HepG2 (cell line): ENCODE results near the gene SLC25A25. TPM values are rescaled to one million over a fixed set of nuclear protein-coding genes. Genes with fewer than 3 reads are reported as not detected.
A peak's percentile ranks its signal among the peaks of the same experiment; 100 is the strongest.

Source experiments
- ARNTL ChIP-seq: sonication (generic); formaldehyde crosslinking; IDR thresholded peaks from 2 replicates; pipeline ENCODE4 v1.4.0; 2020; ENCODE audit warnings: mild to moderate bottlenecking, missing genetic modification reagents
- ATM ChIP-seq: fragments of 450-650 bp; IDR thresholded peaks from 2 replicates; pipeline ENCODE4 v1.7.1; 2017; ENCODE audit warnings: mild to moderate bottlenecking, borderline replicate concordance
- FOXO1 ChIP-seq: sonication (generic); formaldehyde crosslinking; IDR thresholded peaks from 2 replicates; pipeline ENCODE4 v1.4.0; 2020; ENCODE audit warnings: missing genetic modification reagents
- ISX ChIP-seq: sonication (generic); formaldehyde crosslinking; conservative IDR thresholded peaks from 2 replicates; pipeline ENCODE4 v1.5.0; 2020; ENCODE audit warnings: missing genetic modification reagents
- MED8 ChIP-seq: sonication (generic); formaldehyde crosslinking; IDR thresholded peaks from 2 replicates; pipeline ENCODE4 v1.8.1; 2023; ENCODE audit warnings: mild to moderate bottlenecking, missing genetic modification reagents; ENCODE audit not compliant: insufficient replicate concordance
- NONO ChIP-seq, 2 experiments: fragments of 450-650 bp in 1 of 2; sonication (generic) in 1 of 2; formaldehyde crosslinking in 1 of 2; IDR thresholded peaks in 1 of 2; conservative IDR thresholded peaks in 1 of 2; 2 replicates each; pipeline versions ENCODE4 v1.6.1 to v1.8.0; 2017 to 2022; ENCODE audit warnings: mild to moderate bottlenecking in 1 of 2, missing genetic modification reagents in 1 of 2, moderate library complexity in 1 of 2
- POLR2AphosphoS2 ChIP-seq: IDR thresholded peaks from 2 replicates; pipeline ENCODE4 v1.6.1; 2011; ENCODE audit warnings: low read depth, low read length, improper control_type of control experiment
- PTBP1 ChIP-seq: fragments of 200-400 bp; formaldehyde crosslinking; IDR thresholded peaks from 2 replicates; pipeline ENCODE4 v1.6.1; 2018; ENCODE audit warnings: low read length, low read depth; ENCODE audit not compliant: poor library complexity, severe bottlenecking
- SALL2 ChIP-seq: sonication (generic); formaldehyde crosslinking; IDR thresholded peaks from 2 replicates; pipeline ENCODE4 v1.8.1; 2023; ENCODE audit warnings: mild to moderate bottlenecking, missing genetic modification reagents, inconsistent platforms
- SMAD1 ChIP-seq: sonication (generic); formaldehyde crosslinking; IDR thresholded peaks from 2 replicates; pipeline ENCODE4 v1.4.0; 2020; ENCODE audit warnings: missing genetic modification reagents, low read depth, mild to moderate bottlenecking, borderline replicate concordance
- SP140L ChIP-seq: sonication (generic); formaldehyde crosslinking; IDR thresholded peaks from 2 replicates; pipeline ENCODE4 v1.4.0; 2020; ENCODE audit warnings: missing genetic modification reagents, borderline replicate concordance
- TBX3 ChIP-seq: fragments of 450-650 bp; IDR thresholded peaks from 2 replicates; pipeline ENCODE4 v1.6.1; 2017; ENCODE audit warnings: antibody characterized with exemption, mild to moderate bottlenecking, inconsistent platforms, borderline replicate concordance
- ZBTB14 ChIP-seq: sonication (generic); formaldehyde crosslinking; IDR thresholded peaks from 2 replicates; pipeline ENCODE4 v1.4.0; 2020; ENCODE audit warnings: missing genetic modification reagents
- ZNF34 ChIP-seq: sonication (generic); formaldehyde crosslinking; IDR thresholded peaks from 2 replicates; pipeline ENCODE4 v1.4.0; 2020; ENCODE audit warnings: mild to moderate bottlenecking, missing genetic modification reagents, borderline replicate concordance
- ZNF614 ChIP-seq: IDR thresholded peaks from 2 replicates; pipeline ENCODE4 v1.6.1; 2018; ENCODE audit warnings: missing biosample characterization, missing genetic modification reagents, inconsistent platforms, borderline replicate concordance
- ZNF710 ChIP-seq: sonication (generic); formaldehyde crosslinking; IDR thresholded peaks from 2 replicates; pipeline ENCODE4 v1.5.0; 2020; ENCODE audit warnings: mild to moderate bottlenecking, missing genetic modification reagents, borderline replicate concordance
- ZNF770 ChIP-seq: sonication (generic); formaldehyde crosslinking; IDR thresholded peaks from 2 replicates; pipeline ENCODE4 v1.5.0; 2020; ENCODE audit warnings: mild to moderate bottlenecking, missing genetic modification reagents
- ZSCAN12 ChIP-seq: sonication (generic); formaldehyde crosslinking; IDR thresholded peaks from 2 replicates; pipeline ENCODE4 v1.9.0; 2021; ENCODE audit warnings: mild to moderate bottlenecking, missing genetic modification reagents
- polyA plus RNA-seq, 8 experiments: library from polyadenylated mRNA; depleted of rRNA in 3 of 8; stranded (reverse) in 7 of 8; unstranded in 1 of 8; fragments of >200 nt; fragmentation: Illumina TruSeq in 4 of 8; extraction: Trizol in 4 of 8; gene quantifications; 2 replicates each; pipeline versions ENCODE4 v1.2.1 to v1.2.3, GENCODE V29; 2011 to 2016; ENCODE audit warnings: low read depth in 4 of 8, missing spikeins in 1 of 8, mixed read lengths in 1 of 8; ENCODE audit not compliant: insufficient read depth in 1 of 8
- total RNA-seq, 5 experiments: library from RNA; depleted of rRNA; stranded (reverse); fragments of >200 nt; fragmentation: Illumina TruSeq; extraction: Trizol; gene quantifications; 2 replicates each; pipeline ENCODE4 v1.2.3, GENCODE V29; 2016; ENCODE audit warnings: low read depth in 1 of 5

The SLC25A25 gene
- total and polyA plus RNA-seq, 2 of the 13 experiments (the other 11 are each of a cell fraction or from before 2014, with no cell fraction given): 10.5 to 24.8 TPM

- TF ChIP-seq ZNF710 (CRISPR knock-in tag) (peak; percentile 94), SP140L (no peak), PTBP1 (no peak), ZSCAN12 (no peak), MED8 (CRISPR knock-in tag) (no peak), ARNTL (CRISPR knock-in tag) (peak; percentile 98), ZNF34 (CRISPR knock-in tag) (no peak), ZBTB14 (CRISPR knock-in tag) (no peak), FOXO1 (CRISPR knock-in tag) (peak; percentile 75), ISX (CRISPR knock-in tag) (no peak), ZNF770 (CRISPR knock-in tag) (peak; percentile 18; the same call in 1 of the 2 replicates), SMAD1 (CRISPR knock-in tag) (no peak), SALL2 (CRISPR knock-in tag) (peak; percentile 87), TBX3 (no peak), NONO (IDR thresholded peaks at IDR 0.05) (no peak), NONO (CRISPR knock-in tag; conservative IDR thresholded peaks at IDR 0.05) (peak; percentile 42; the same call in 1 of the 2 replicates), POLR2AphosphoS2 (no peak), ATM (no peak), ZNF614 (CRISPR knock-in tag) (no peak)
Observed at GRCh38 chr9:128104171-128104618, 36.2 kb downstream of the SLC25A25 start (continued).
